ENCODE results near the gene UQCC2.

DNA sequence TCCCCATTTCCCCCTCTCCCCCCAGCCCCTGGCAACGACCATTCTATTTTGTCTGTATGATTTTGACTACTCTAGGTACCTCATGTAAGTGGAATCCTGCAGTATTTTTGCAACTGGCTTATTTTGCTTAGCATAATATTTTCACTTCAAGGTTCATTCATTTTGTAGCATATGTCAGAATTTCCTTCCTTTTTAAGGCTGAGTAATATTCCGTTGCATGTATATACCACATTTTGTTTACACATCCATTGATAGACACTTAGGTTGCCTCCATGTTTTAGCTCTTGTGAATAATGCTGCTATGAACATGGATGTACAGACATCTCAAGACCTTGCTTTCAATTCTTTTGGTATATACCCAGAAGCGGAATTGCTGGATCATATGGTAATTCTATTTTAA lies 1.4 kb upstream of the UQCC2 start:
- TF ChIP-seq, protein P1, sequence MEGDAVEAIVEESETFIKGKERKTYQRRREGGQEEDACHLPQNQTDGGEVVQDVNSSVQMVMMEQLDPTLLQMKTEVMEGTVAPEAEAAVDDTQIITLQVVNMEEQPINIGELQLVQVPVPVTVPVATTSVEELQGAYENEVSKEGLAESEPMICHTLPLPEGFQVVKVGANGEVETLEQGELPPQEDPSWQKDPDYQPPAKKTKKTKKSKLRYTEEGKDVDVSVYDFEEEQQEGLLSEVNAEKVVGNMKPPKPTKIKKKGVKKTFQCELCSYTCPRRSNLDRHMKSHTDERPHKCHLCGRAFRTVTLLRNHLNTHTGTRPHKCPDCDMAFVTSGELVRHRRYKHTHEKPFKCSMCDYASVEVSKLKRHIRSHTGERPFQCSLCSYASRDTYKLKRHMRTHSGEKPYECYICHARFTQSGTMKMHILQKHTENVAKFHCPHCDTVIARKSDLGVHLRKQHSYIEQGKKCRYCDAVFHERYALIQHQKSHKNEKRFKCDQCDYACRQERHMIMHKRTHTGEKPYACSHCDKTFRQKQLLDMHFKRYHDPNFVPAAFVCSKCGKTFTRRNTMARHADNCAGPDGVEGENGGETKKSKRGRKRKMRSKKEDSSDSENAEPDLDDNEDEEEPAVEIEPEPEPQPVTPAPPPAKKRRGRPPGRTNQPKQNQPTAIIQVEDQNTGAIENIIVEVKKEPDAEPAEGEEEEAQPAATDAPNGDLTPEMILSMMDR (IDR thresholded peaks at IDR 0.05): no peak
- TF ChIP-seq POLR2A (IDR thresholded peaks at IDR 0.05): no peak
